Kidney epithelial cell (primary cell): ENCODE data around the gene AGPAT4. TPM values are rescaled to one million over a fixed set of nuclear protein-coding genes. Genes with fewer than 3 reads are reported as not detected.
"Not testable (repeated sequence)": the region's sequence is repeated elsewhere in the genome, so short reads cannot be mapped to it uniquely, and the experiment has no call there.

Experiments
- DNase-seq: peaks from one replicate; pipeline ENCODE4 v3.0.0-alpha.2; 2010; ENCODE audit warnings: low read depth
- H3K27me3 ChIP-seq: 2 replicates; pipeline ENCODE4 v1.6.0; 2011; ENCODE audit warnings: low read length; ENCODE audit not compliant: control insufficient read depth, insufficient read depth
- H3K36me3 ChIP-seq: 2 replicates; pipeline ENCODE4 v1.5.1; 2011; ENCODE audit warnings: low read length; ENCODE audit not compliant: control insufficient read depth, insufficient read depth
- H3K4me3 ChIP-seq: 2 replicates; pipeline ENCODE4 v1.5.1; 2011; ENCODE audit warnings: low read depth, mild to moderate bottlenecking, control low read depth, low read length
- total RNA-seq: library from RNA; depleted of rRNA; stranded (reverse); fragments of >200 nt; gene quantifications from 2 replicates; pipeline ENCODE4 v1.2.3, GENCODE V29; 2015
- TF ChIP-seq, protein P1 (sequence below): IDR thresholded peaks from 2 replicates; pipeline ENCODE4 v1.5.1; 2011; ENCODE audit warnings: mild to moderate bottlenecking, moderate library complexity, low read length, control low read depth, inconsistent platforms; ENCODE audit not compliant: insufficient read depth, poor library complexity, severe bottlenecking

The AGPAT4 gene
- total RNA-seq, 1 donor from 2014 or later = 9.6 TPM

DNA sequence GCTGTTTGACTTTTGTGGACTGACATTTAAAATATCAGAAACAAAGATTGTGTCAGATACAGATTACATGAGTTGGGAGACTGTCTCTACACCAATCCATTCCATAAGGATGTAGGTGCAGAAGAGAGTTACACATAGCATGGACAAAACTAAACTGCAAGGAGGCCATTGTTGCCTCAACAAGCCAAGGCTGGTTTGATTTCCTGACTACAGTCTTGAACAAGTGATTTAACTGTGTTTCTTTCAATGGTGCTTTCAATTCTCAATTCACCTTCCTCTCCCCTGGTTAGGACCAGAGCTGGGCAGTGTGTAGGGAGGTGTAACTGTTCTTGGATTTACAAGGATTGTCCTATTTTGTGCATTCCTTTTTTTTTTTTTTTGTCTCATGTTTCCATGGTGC is 82.2 kb downstream of the AGPAT4 start:
- Histone ChIP-seq H3K27me3 (no peaks in the 10 kb centered on the region), H3K4me3 (no peak overlapping the region), H3K36me3 (no peaks in the 10 kb centered on the region)
- no peak for DNase-seq
- TF ChIP-seq, protein P1, sequence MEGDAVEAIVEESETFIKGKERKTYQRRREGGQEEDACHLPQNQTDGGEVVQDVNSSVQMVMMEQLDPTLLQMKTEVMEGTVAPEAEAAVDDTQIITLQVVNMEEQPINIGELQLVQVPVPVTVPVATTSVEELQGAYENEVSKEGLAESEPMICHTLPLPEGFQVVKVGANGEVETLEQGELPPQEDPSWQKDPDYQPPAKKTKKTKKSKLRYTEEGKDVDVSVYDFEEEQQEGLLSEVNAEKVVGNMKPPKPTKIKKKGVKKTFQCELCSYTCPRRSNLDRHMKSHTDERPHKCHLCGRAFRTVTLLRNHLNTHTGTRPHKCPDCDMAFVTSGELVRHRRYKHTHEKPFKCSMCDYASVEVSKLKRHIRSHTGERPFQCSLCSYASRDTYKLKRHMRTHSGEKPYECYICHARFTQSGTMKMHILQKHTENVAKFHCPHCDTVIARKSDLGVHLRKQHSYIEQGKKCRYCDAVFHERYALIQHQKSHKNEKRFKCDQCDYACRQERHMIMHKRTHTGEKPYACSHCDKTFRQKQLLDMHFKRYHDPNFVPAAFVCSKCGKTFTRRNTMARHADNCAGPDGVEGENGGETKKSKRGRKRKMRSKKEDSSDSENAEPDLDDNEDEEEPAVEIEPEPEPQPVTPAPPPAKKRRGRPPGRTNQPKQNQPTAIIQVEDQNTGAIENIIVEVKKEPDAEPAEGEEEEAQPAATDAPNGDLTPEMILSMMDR = no peak

DNA sequence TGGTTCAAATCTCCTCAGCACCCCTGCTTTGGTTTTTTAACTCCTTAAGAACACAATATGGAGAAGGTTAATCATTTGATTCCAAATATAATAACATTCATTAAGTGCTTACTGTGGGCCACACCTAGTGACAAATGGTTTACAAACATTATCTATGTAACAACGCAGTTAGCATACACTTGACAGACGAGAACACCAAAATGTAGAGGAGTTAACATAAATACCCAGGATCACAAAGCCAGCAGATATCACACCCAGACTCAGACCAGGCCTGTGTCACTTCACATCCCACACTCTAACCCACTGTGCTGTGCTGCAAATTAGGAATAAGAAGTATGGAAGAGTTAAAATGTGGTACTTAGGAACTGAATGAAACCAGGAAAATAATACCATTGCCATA is 82.9 kb downstream of the AGPAT4 start:
- TF ChIP-seq, protein P1 = no peak

DNA sequence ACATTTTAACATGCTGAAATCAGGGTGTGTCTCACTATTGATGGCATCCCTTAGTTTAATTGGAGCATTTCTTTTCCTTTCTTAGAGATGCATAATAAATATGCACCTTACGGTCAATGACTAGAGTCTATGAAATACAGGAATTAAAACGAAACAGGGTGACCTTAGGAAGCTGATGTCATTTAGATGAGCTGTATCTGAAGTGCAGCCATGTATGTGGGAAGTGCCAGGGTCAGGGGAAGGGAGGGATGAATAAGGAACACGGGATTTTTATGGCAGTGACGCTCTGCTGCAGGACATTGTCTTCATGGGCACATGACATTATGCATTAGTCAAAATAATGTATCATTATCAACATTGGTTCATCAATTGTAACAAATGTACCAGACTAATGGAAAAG is 84.0 kb downstream of the AGPAT4 start:
- no peak for DNase-seq
- TF ChIP-seq, protein P1 = no peak
- no peaks in the 10 kb centered on the region for H3K36me3 ChIP-seq
- H3K4me3 ChIP-seq = no peak overlapping the region
- no peaks in the 10 kb centered on the region for H3K27me3 ChIP-seq

More for the DNA sequence above, 82.9 kb downstream of the AGPAT4 start:
- no peaks in the 10 kb centered on the region for H3K36me3 ChIP-seq
- no peak overlapping the region for H3K4me3 ChIP-seq
- no peak for DNase-seq
- H3K27me3 ChIP-seq = no peaks in the 10 kb centered on the region

DNA sequence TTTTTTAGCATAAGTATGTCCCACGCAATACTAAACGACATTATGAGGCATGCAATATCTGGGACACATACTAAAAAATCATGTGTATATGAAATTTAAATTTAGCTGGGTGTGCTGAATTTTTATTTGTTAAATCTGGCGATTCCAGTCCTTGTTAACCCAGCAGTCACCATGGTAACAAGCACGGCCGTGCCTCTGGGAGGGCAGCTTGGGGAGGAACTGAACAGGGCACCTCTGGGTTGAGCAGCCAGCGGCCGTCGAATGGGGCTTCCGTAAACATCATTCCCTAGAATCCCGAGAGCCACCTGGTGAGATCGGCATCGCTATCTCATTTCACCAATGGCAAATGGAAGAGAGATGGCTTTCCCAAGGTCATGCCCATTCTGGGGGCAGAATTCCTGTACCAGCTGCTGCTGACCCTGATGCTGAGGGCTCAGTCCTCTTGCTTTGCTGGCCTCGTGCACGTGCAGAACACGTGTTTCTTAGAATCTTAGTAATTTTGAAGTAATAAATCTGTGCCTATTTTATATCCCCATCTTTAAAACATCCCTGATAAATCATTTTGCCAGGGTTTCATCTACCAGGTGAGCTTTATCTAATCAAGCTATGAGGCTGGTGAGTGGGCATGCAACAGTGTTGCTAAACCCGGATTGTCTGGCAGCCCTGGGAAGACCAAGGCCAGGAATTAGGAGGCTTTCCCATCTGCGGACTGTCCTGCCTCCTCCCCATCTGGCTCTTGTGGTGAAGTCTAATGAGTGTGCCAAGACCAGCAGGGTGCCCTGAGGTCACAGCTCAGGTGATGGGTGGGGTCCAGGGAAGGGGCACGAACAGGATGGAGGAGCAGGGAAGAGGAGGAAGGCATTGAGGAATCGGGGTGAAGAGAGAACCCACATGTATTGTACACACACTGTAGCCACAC is 85.1 kb downstream of the AGPAT4 start:
- H3K4me3 ChIP-seq = no peak overlapping the region

DNA sequence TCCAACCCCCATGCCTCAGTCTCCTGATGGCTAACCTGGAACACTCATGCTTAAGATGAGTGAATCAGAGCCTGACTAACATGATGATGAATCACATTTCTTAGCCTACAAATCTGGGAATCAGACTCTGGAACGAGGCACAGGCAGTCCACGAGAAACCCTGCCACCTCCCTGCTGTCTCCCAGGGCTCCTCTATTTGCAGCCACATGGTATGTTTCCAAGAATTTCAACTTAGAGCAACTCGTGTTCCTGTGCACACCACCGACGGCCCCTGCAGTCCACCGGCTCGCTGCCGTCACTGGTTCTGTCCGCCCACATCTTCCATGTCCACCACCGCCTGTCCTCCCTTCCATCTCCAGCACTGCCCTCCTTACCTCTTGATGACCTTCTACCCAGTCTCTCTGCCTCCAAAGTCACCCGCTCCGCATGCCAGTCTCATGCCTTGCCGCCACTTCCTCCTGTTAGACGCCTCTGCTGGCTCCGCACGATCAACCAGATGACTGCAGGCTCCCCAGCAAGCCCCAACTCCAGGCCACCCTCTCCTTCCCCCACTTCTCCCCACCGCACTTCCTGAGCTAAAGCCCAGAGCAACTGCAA is 87.6 kb downstream of the AGPAT4 start:
- Histone ChIP-seq H3K36me3 (no peaks in the 10 kb centered on the region), H3K27me3 (no peaks in the 10 kb centered on the region), H3K4me3 (no peak overlapping the region)
- TF ChIP-seq, protein P1 = no peak
- peak; percentile 91 for DNase-seq

More for the DNA sequence above, 85.1 kb downstream of the AGPAT4 start:
- TF ChIP-seq, protein P1 = no peak
- no peaks in the 10 kb centered on the region for H3K27me3 ChIP-seq
- DNase-seq = no peak
- H3K36me3 ChIP-seq = no peaks in the 10 kb centered on the region

DNA sequence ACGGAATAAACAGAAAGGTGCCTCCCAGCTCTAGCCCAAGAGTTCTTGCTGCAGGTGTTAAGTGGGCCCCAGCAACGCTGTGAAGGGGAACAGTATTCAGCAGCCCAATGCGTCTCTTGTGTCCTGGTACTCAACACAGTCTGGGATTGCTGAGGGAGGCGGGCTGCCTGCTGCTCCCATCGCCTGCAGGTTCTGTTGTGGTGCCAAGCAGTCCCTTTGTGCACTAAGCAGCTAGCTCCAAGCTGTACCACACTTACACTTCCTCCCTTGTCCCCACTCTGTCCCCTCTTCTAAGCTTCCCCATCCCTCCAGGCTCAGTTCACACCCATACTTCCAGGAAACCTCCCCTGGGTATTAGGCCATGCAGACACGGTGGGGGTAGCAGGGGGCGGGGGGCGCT is 92.7 kb downstream of the AGPAT4 start:
- H3K4me3 ChIP-seq = no peak overlapping the region
- DNase-seq = no peak
- TF ChIP-seq, protein P1 = no peak
- H3K27me3 ChIP-seq = no peaks in the 10 kb centered on the region
- H3K36me3 ChIP-seq = peaks cover 1% of the 10 kb centered on the region

DNA sequence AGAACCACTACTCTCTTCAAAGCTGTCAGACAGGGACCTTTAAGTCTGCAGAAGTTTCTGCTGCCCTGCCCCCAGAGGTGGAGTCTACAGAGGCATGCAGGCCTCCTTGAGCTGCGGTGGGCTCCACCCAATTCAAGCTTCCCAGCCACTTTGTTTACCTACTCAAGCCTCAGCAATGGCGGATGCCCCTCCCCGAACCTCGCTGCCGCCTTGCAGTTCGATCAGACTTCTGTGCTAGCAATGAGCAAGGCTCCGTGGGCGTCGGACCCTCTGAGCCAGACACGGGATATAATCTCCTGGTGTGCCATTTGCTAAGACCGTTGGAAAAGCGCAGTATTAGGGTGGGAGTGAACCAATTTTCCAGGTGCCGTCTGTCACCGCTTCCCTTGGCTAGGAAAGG is 95.7 kb downstream of the AGPAT4 start:
- H3K4me3 ChIP-seq, DNase-seq, H3K27me3 ChIP-seq, H3K36me3 ChIP-seq: not testable (repeated sequence)

DNA sequence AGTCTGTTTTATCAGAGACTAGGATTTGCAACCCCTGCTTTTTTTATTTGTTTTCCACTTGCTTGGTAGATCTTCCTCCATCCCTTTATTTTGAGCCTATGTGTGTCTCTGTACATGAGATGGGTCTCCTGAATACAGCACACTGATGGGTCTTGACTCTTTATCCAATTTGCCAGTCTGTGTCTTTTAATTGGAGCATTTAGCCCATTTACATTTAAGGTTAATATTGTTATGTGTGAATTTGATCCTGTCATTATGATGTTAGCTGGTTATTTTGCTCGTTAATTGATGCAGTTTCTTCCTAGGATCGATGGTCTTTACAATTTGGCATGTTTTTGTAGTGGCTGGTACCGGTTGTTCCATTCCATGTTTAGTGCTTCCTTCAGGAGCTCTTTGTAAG is 97.4 kb downstream of the AGPAT4 start:
- H3K4me3 ChIP-seq = not testable (repeated sequence)

More for the DNA sequence above, 97.4 kb downstream of the AGPAT4 start:
- DNase-seq, H3K36me3 ChIP-seq, H3K27me3 ChIP-seq: not testable (repeated sequence)
